Fibroblast of villous mesenchyme (primary cell): Measurements from ENCODE around the gene DCST2. TPM values are rescaled to one million over a fixed set of nuclear protein-coding genes. Genes with fewer than 3 reads are reported as not detected.

Experiments used
- DNase-seq: peaks from one replicate; pipeline ENCODE4 v3.0.0-alpha.2; 2010; ENCODE audit warnings: low read depth
- H3K4me3 ChIP-seq: 2 replicates; pipeline ENCODE4 v1.5.1; 2011; ENCODE audit warnings: low read depth, mild to moderate bottlenecking, low read length
- CTCF ChIP-seq: IDR thresholded peaks from 2 replicates; pipeline ENCODE4 v1.5.1; 2012; ENCODE audit warnings: low read depth, mild to moderate bottlenecking, low read length; ENCODE audit not compliant: insufficient read depth
- total RNA-seq: library from RNA; depleted of rRNA; stranded (reverse); fragments of >200 nt; gene quantifications from 2 replicates; pipeline ENCODE4 v1.2.3, GENCODE V29; 2012

DCST2 gene
- total RNA-seq, 1 donor = not detected

GRCh38 chr1:155069551-155070157 lies 36.1 kb upstream of the DCST2 start:
- no peak for TF ChIP-seq CTCF
- H3K4me3 ChIP-seq = no peak overlapping the region
- no peak for DNase-seq

- TF ChIP-seq CTCF = no peak
- no peak for DNase-seq
- H3K4me3 ChIP-seq = no peak overlapping the region
These were observed 35.0 kb upstream of the DCST2 start for GRCh38 chr1:155068599-155068998.

GRCh38 chr1:155066777-155067176 lies 33.2 kb upstream of the DCST2 start:
- no peak for TF ChIP-seq CTCF
- no peak overlapping the region for H3K4me3 ChIP-seq
- DNase-seq = no peak

GRCh38 chr1:155064832-155065429 lies 31.4 kb upstream of the DCST2 start:
- no peak for TF ChIP-seq CTCF
- H3K4me3 ChIP-seq = no peak overlapping the region
- no peak for DNase-seq

- DNase-seq = peak; percentile 17
- H3K4me3 ChIP-seq = peak overlapping the region; percentile 96
- TF ChIP-seq CTCF = no peak
These were observed 30.7 kb upstream of the DCST2 start for GRCh38 chr1:155064111-155064831.

GRCh38 chr1:155063550-155064110 lies 30.0 kb upstream of the DCST2 start, which contains the start of gene EFNA4:
Gene EFNA4, plus strand, starts transcription at chr1:155063740. Its CDS starts 84 bp downstream, at chr1:155063824.
- peak; percentile 83 for DNase-seq
- TF ChIP-seq CTCF = no peak
- H3K4me3 ChIP-seq = peak within 1 kb of the TSS; percentile 96
